ENCODE results near the gene PLPPR4.
"Not testable (repeated sequence)": the region's sequence is repeated elsewhere in the genome, so short reads cannot be mapped to it uniquely, and the experiment has no call there.

Gene PLPPR4

GRCh38 chr1:99269321-99269720 lies 5.0 kb downstream of the PLPPR4 start:
- no peak for DNase-seq

DNA sequence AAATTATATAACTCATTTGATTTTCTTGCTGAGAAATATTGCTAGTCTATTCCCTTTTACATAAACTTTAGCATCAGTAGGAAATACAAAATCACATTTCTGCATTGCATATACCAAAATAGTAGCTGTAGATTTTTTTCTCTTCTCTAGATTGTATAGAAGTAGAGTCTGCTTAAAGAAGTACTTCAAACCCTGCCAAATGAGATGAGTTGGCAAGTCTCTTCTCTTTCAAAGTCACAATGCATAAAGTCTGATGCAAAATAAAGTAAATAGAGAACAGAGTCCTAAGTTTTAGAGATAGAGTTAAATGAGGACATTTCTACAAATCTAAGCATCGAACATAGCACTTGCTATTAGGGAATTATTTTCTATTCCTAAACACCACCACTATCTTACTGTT lies 6.4 kb downstream of the PLPPR4 start:
- DNase-seq, result no peak

DNA sequence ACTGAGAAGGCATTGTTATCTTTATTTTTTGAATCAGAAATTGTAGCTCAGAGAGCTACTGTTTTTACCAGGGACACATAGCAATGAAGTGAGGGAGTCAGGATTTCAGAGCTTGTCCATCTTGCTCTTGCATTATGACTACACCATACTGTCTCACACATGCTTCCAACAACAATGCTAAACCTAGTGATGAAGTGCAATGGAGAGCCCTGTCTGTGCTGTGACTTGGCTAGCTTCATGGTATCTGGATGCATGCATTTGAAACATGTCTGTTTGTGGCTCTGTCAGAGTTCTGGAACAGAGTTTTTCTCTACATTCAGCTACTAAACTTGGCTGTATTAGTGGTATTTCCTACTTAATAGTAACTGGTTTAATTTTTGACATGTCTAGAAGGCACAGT lies 7.0 kb downstream of the PLPPR4 start:
- DNase-seq, result no peak

- no peak for DNase-seq
Observed at GRCh38 chr1:99277066-99277465, 12.8 kb downstream of the PLPPR4 start.

DNA sequence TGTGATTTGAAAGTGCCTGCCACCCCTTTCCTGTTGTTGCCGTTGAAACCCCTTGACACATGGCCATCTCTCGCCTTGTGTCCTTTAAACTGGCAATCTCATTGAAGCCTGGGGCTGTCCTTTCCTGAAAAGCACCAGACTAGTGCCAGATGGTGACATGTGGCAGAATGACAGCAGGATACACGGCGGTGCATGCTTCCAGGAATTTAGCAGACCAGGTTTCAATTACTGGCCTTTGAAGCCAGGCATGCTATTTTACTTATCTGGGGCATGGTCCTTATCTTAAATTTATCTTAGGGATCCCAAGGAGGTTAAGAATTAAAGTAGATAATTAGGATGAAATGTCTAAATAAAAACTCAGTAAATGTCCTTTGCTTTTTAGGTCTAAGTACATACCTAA lies 15.2 kb downstream of the PLPPR4 start:
- DNase-seq, result no peak

GRCh38 chr1:99281105-99281504 lies 16.8 kb downstream of the PLPPR4 start:
- DNase-seq, result no peak

DNA sequence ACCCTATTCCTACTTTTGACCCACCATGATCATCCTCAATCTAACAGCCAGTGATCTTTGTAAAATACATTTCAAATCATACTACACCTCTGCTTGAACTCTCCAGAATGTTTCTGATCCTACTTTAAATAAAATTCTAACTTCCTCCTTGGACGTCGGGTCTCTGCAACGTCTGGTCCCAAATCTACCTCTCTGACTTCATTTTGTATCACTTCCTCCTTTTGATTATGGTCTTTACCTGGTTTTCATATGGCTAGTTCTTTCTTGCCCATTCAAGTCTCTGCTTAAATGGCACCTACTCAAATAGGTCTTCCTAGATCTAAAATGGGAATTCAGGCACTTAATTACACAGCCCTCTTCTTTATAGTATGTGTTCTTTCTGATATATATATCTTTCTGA lies 18.2 kb downstream of the PLPPR4 start:
- no peak for DNase-seq

DNA sequence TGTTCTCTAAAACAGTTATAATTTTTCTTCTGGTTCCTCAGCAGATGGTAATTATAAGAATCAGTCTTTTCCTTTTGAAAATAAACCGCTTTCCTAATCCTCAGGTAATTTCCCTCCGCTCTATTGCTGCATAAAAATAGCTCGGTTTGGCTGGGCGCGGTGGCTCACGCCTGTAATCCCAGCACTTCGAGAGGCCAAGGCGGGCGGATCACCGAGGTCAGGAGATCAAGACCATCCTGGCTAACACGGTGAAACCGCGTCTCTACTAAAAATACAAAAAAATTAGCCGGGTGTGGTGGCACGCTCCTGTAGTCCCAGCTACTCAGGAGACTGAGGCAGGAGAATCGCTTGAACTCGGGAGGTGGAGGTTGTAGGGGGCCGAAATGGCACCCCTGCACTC lies 19.2 kb downstream of the PLPPR4 start:
- DNase-seq, result not testable (repeated sequence)

DNA sequence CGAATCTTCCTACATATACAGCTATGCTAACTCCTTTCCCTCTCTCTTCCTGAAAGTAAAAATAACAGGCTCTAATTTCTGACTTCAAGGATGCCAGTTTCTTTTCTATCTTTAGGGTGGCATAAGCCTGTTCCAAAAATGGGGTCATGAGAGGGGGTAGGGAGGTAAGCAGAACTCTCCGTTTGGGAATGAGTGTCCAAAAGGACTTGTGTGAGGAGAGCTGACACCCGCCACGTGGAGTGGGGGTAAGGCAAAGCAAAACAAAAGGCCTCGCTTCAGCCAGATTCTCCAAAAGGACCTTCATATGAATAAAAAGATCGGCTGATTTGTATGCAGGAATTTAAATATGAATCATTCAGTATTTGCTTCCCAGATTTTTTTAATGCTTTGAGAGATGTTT lies 28.6 kb downstream of the PLPPR4 start:
- DNase-seq, result no peak

DNA sequence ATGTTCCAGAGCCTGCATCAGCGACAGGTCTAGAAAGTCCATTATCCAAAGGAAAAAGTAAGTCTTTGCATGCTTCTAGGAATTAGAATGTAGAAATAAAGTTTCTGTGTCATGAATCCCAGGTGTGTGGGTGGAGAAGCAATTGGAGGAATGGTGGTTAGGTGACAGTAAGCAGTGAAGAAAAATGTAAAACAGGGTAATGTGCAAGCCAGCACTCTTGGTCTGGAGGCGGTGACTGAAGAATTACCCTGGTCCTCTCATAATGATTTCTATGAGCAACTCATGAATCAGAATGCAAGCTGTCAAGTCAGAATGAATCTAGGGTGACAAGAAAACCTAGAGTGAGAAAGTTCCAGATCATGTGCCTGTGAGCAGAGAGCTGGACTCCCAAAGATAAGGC lies 33.6 kb downstream of the PLPPR4 start:
- DNase-seq, result no peak

DNA sequence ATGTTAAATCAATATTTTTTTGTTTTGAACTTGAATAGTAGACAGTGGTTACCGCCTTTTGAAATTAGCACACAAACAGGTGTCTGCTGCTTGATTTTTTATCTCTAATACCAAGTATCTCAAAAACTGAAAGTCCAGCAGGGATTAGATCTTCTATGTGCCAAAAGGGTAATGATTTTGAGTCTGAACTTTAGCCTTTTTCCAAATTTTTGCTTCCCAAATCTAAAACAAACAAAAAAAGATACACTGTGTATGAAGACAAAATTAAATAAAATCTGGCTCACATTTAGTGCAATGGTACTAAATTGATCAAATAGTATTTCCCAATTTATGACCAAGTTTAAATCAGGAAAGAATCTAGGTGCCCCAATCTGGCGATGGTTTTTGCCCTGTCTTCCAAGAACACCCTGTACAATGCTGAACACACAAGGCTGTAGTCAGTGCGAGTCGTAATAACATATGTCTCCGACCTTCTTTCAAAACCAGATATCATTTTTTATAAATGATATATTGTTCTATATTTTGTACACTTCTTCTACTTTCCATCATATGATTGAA lies 40.5 kb downstream of the PLPPR4 start:
- DNase-seq, result no peak

GRCh38 chr1:99305626-99306025 lies 41.3 kb downstream of the PLPPR4 start:
- no peak for DNase-seq

GRCh38 chr1:99306056-99306455 lies 41.8 kb downstream of the PLPPR4 start:
- no peak for DNase-seq

- no peak for DNase-seq
Observed at GRCh38 chr1:99306644-99307043, 42.4 kb downstream of the PLPPR4 start.

DNA sequence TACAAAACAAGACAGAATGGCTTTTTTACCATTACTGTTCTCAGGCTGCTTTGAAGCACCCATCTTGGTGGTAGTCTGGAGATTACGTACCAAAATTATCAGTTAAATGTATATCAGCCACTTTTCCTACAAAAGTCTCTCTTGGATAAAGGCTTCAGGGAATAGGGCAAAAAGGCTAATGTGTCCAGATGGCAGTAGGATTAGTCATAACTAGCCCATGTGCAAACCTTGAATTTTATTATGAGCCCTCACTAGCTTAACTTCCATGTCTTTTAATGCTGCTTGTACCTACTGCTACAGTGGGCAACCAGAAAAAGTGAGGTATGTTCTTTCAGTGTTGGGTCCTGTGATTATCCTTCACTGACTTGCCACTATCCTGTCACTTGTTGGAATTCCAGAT lies 51.0 kb downstream of the PLPPR4 start:
- no peak for DNase-seq

- DNase-seq, result no peak
Observed at GRCh38 chr1:99326215-99326949, 62.1 kb downstream of the PLPPR4 start.

DNA sequence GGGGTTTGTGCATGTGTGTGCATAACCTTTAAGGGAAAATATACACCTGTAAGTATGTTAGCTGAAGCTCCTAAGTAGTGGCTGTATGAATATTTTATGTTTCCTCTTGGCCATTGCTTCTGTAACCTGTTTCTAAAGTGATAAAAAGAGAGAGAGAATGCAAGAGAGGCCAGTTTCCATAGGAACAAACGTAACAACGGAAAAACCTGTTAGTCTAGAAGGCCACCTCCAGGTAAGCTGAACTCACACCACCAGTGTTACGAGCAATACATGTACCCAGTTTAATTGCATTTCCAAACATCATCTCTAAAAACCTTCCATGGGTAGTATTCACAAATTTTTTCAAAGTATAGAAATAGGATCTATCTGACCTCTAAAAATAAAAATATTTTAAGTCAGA lies 63.1 kb downstream of the PLPPR4 start:
- no peak for DNase-seq

DNA sequence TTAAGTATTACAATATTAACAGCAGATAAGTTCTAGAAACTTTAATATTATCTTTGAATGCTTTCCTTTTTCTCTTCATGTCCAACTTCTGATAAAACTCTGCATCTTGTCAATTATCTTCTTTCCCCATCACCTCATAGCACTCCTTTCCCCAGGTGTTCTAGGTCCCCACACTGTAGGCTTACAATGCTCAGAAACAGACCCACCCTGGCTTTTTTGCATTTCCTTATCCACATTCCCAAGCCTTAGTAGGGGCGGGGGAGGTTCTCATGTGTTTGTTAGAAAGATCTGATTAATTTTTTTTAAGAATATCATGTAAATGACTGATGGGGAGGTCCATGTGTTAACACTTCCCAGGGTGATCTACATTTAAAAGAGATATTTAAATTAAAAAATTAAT lies 63.9 kb downstream of the PLPPR4 start:
- no peak for DNase-seq

DNA sequence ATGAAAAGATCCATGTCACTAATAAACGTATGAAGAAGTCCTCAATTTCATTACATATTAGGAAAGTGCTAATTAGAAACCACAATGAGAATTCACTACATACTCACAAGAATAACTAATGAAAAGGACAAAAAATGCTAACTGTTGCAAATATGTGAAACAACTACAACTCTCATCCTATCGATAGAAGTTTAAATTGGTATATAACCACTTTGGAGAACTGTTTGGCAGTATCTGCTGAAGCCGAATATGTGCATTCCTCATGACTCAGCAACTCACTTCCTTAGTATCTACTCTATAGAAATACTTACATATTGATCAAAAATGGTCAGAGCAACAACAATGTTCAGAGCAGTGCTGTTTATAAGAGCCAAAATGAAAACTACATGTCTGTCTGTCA lies 66.8 kb downstream of the PLPPR4 start:
- DNase-seq, result no peak

DNA sequence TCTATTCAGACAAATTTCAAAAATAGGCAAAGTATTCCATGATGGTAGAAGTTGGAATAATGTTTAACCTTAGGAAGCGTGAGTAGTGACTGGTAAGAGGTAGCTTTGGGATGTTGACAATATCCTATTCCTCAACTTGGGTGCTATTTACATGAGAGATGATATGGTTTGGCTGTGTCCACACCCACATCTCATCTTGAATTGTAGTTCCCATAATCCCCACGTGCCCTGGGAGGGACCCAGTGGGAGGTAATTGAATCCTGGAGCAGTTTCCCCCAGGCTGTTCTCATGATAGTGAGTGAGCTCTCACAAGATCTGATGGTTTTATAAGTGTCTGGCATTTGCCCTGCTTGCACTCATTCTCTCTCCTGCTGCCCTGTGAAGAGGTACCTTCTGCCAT lies 67.3 kb downstream of the PLPPR4 start:
- DNase-seq, result no peak

DNA sequence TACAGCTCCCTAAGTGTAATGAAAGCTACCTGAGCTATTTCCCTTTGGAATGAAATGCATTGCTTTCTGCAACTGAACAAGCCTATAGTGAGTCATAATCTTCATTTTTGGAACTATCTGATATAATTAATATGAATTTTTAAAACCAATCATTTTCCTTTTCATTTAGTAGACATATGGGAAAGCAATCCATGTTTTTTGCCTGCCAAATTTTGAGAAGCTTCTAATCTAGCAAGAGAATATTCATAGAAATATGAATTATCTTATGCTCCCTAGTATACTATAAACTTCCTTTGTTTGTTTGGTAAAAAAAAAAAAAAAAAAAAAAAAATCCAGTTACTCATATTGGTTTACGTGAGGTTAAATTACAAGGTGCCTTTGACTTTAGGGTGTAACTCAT lies 68.3 kb downstream of the PLPPR4 start:
- no peak for DNase-seq

GRCh38 chr1:99334991-99335390 lies 70.7 kb downstream of the PLPPR4 start:
- DNase-seq, result no peak

GRCh38 chr1:99347041-99347684 lies 82.9 kb downstream of the PLPPR4 start:
- no peak for DNase-seq

DNA sequence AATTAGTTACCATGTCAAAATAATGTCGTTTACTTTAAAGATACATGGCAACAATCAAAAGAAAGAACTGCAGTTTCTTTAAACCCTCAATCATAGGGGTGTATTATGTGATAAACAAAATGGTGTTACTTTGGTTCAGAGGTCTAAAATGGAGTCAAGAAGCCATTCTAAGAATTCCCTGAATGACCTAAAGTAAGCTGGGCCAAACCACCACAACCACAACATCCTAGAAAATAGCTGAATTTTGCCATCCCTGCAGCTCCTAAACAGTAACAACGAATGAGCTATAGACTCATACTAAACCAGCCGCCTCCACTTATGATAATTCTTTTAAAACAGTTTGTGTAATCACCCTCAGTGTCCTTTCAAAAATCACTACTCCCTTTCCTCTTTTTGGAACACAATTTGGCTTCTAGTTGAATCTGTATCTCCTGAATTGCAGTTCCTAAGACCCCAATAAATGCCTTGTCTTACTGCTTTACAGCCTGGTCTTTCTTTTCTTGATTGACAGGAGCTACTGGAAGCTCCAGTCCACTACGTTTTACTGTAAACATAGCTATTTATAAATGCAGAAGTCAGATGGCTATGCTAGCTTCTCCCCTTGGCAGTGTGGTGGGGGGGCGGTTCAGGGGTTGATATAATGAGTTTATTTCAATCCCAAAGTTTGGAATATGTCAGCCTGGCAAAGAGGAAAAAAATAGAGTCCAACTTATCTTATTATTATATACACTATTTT lies 84.3 kb downstream of the PLPPR4 start:
- DNase-seq, result no peak
